Astrocyte of the cerebellum (primary cell): ENCODE data around the gene MMP17.

ENCODE experiments used
- DNase-seq: peaks from one replicate; pipeline ENCODE4 v3.0.0-alpha.2; 2011; ENCODE audit warnings: low read depth
- H3K4me3 ChIP-seq: 2 replicates; pipeline ENCODE4 v1.5.1; 2011; ENCODE audit warnings: mild to moderate bottlenecking, low read depth, low read length, moderate library complexity
- in situ Hi-C: cut with HindIII; loops from 2 replicates; pipeline ENCODE4 v1.10.0; 2017; ENCODE audit warnings: low sequenced_read_pairs
- TF ChIP-seq, protein P1 (sequence below): IDR thresholded peaks from 2 replicates; pipeline ENCODE4 v1.5.1; 2012; ENCODE audit warnings: low read length, low read depth, moderate library complexity, mild to moderate bottlenecking; ENCODE audit errors: missing control alignments

MMP17 gene

DNA sequence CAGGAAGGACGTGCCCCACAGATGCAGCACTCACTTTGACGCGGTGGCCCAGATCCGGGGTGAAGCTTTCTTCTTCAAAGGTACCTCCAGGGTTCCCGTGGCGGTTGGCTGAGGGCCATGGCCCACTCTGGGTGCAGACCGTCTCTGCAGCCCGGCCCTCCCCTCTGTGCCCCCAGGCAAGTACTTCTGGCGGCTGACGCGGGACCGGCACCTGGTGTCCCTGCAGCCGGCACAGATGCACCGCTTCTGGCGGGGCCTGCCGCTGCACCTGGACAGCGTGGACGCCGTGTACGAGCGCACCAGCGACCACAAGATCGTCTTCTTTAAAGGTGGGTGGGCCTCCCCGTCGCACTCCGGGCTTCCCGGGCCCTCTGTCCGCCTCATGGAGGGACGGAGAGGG, 16.9 kb downstream of the MMP17 start:
- TF ChIP-seq, protein P1, sequence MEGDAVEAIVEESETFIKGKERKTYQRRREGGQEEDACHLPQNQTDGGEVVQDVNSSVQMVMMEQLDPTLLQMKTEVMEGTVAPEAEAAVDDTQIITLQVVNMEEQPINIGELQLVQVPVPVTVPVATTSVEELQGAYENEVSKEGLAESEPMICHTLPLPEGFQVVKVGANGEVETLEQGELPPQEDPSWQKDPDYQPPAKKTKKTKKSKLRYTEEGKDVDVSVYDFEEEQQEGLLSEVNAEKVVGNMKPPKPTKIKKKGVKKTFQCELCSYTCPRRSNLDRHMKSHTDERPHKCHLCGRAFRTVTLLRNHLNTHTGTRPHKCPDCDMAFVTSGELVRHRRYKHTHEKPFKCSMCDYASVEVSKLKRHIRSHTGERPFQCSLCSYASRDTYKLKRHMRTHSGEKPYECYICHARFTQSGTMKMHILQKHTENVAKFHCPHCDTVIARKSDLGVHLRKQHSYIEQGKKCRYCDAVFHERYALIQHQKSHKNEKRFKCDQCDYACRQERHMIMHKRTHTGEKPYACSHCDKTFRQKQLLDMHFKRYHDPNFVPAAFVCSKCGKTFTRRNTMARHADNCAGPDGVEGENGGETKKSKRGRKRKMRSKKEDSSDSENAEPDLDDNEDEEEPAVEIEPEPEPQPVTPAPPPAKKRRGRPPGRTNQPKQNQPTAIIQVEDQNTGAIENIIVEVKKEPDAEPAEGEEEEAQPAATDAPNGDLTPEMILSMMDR = no peak
- no peak overlapping the region for H3K4me3 ChIP-seq
- no peak for DNase-seq
- in situ Hi-C loops = no loop called here

DNA sequence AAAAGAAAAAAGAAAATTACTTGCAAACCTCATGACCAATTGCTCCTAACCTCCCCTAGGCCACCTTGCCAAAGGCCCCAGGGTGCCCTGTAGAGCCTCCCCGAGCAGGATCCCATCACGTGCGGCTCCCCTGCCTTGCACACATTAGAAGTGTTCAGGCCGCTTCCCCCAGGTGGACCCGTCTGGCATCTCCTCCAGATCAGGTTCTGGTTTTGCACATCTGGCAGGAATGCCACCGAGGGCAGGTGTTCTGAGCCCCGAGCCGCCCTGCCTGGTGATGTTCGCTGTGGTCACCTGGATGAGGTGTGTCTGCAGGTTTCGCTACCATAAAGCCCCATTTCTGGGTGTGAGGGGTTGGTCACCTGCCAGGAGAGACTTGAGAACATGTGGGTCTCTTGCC, 19.3 kb downstream of the MMP17 start:
- in situ Hi-C loops = no loop called here
- H3K4me3 ChIP-seq = no peak overlapping the region
- DNase-seq = no peak
- TF ChIP-seq, protein P1 = no peak

DNA sequence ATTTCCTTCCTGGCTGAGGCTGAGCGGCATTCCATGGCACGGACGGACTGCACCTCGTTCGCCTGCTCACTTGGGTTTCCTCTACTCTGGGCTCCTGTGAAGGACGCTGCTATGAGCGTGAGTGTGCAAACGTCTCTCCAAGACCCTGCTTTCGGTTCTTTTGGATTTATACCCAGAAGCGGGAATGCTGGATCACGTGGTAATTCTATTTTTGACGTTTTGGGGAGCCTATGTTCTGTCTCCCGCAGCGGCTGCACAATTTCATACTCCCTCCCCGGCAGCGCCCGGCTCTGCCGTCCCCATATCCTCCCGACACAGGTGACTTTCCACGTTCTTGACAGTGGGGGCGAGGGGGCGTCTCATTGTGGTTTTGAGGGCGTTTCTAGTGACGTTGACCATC, 20.6 kb downstream of the MMP17 start:
- H3K4me3 ChIP-seq = no peak overlapping the region
- DNase-seq = no peak
- in situ Hi-C loops = no loop called here
- TF ChIP-seq, protein P1 = no peak

DNA sequence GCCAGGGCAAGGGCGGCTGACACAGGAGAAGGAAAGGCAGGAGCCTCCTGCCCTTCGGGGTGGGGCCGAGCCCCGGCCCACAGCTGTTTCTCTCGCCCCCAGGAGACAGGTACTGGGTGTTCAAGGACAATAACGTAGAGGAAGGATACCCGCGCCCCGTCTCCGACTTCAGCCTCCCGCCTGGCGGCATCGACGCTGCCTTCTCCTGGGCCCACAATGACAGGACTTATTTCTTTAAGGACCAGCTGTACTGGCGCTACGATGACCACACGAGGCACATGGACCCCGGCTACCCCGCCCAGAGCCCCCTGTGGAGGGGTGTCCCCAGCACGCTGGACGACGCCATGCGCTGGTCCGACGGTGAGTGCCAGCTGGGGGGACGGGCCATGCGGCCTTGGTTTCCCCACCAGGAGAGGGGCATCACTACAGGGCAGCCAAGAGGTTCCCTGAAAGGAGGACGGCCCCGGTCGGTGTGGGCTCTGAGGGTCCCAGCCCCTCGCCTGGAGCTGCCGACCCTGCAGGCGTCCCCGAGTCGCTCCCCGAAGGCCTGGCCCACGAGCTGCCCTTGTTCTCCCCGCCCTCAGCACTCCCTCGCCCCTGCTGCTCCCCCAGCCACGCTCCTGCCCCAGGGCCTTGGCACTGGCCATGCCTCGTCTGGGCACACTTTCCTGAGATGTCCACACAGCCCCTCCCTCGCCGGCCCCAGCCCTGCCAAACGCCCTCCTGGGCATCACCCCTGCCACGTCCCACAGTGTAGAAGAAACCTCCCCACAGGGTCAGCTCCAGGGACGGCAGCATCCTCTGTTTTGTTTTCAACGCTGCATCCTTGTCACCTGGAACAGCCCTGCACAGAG, 21.7 kb downstream of the MMP17 start:
- H3K4me3 ChIP-seq = no peak overlapping the region
- in situ Hi-C loops = no loop called here
- DNase-seq = no peak
- TF ChIP-seq, protein P1 = no peak

DNA sequence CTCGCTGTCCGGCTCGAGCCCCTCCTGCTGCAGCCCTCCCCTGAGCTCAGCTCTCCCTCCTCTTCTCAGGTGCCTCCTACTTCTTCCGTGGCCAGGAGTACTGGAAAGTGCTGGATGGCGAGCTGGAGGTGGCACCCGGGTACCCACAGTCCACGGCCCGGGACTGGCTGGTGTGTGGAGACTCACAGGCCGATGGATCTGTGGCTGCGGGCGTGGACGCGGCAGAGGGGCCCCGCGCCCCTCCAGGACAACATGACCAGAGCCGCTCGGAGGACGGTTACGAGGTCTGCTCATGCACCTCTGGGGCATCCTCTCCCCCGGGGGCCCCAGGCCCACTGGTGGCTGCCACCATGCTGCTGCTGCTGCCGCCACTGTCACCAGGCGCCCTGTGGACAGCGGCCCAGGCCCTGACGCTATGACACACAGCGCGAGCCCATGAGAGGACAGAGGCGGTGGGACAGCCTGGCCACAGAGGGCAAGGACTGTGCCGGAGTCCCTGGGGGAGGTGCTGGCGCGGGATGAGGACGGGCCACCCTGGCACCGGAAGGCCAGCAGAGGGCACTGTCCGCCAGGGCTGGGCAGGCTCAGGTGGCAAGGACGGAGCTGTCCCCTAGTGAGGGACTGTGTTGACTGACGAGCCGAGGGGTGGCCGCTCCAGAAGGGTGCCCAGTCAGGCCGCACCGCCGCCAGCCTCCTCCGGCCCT, 22.8 kb downstream of the MMP17 start:
- TF ChIP-seq, protein P1 = peak; percentile 69
- no peak for DNase-seq
- in situ Hi-C loops = no loop called here
- no peak overlapping the region for H3K4me3 ChIP-seq

DNA sequence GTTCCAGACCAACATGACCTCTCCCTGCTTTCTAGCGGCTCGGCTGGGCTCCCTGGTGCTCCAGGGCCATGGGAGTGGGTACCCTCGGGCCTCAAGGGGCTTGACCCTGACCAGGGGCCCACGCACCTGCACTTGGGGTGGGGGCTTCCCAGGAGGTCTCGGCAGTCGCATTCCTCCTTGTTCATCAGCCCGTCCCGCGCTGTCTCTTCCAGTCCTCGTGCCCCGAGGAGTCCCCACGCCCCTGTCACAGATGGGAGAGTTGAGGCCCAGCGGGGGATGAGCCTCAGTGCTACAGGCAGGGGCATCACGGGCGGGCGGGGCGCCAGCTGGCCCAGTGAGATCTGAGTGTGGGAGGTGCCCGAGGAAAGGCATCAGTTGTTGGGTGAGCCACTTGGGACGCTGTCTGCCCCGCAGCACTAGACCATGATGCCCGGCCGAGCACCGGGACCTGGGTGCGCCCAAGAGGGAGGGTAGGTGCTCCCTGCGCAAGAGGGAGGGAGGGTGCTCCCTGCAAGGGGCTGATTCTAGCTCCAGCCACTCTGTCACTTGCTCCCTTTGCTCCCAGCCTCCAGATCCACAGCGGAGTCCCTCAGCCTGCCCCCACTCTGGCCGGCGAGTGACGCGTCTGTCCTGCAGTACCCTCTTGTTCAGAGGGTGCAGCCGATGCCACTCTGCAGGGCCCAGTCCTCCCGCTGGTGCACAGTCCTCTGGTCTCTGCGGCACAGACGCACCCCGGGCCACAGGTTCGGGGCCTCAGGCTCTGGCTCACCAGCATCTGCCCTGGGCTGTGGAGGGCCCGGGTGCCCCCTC, 23.8 kb downstream of the MMP17 start:
- in situ Hi-C loops = no loop called here
- TF ChIP-seq, protein P1 = no peak
- DNase-seq = no peak
- no peak overlapping the region for H3K4me3 ChIP-seq
